Upper lobe of left lung (tissue), 4 donors: ENCODE results near the gene NAA60.

ENCODE experiments used
- EP300 ChIP-seq, 4 donors: sonication (generic); formaldehyde crosslinking; IDR thresholded peaks; one replicate each; pipeline ENCODE4 v1.5.1; 2017; ENCODE audit warnings: antibody characterized with exemption in 4 of 4, control low read depth in 2 of 4
- POLR2A ChIP-seq, 4 donors: fragments of 450-650 bp; IDR thresholded peaks; one replicate each; pipeline ENCODE4 v1.5.1; 2016 to 2017; ENCODE audit warnings: antibody characterized with exemption in 4 of 4, mild to moderate bottlenecking in 2 of 4
- POLR2AphosphoS5 ChIP-seq, 2 donors: sonication (generic); formaldehyde crosslinking; IDR thresholded peaks; one replicate each; pipeline ENCODE4 v1.5.1; 2017; ENCODE audit warnings: antibody characterized with exemption in 2 of 2
- TF ChIP-seq, protein P1 (sequence below), 6 experiments: fragments of 450-650 bp in 4 of 6; fragments of 200-600 bp in 2 of 6; sonication (generic) in 2 of 6; IDR thresholded peaks; one replicate each; pipeline ENCODE4 v1.5.1; 2016 to 2019; ENCODE audit warnings: antibody characterized with exemption in 6 of 6

DNA sequence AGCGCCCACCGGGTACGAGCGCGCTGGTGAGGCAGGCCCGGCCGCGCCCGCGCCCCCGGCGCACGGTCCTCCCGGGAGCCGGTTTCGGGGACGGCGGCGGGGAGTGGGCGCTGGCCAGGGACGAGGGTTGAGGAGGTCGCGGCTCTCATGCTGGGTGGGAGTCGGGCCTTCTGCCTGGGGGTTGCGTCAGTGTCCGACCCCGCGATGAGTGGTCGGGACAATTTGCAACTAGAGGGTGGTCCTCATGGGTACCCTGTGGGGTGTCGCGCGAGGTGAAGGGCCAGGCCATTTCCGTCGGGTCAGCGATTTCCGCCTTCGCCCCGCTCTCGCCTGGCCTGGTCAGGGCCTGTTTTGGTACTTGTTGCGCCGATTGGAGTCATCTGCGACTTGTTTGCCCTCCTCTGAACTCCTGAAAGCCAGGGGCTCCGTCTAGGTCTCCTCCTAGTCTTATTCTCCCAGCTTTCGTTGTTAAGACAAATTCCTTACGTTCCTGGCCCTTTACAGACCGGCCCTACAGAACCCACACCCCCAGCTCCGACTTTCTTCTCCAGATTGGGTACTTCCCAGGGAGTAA lies 14.9 kb downstream of the NAA60 start:
- TF ChIP-seq POLR2A (IDR thresholded peaks at IDR 0.05): no peak
- TF ChIP-seq, protein P1, sequence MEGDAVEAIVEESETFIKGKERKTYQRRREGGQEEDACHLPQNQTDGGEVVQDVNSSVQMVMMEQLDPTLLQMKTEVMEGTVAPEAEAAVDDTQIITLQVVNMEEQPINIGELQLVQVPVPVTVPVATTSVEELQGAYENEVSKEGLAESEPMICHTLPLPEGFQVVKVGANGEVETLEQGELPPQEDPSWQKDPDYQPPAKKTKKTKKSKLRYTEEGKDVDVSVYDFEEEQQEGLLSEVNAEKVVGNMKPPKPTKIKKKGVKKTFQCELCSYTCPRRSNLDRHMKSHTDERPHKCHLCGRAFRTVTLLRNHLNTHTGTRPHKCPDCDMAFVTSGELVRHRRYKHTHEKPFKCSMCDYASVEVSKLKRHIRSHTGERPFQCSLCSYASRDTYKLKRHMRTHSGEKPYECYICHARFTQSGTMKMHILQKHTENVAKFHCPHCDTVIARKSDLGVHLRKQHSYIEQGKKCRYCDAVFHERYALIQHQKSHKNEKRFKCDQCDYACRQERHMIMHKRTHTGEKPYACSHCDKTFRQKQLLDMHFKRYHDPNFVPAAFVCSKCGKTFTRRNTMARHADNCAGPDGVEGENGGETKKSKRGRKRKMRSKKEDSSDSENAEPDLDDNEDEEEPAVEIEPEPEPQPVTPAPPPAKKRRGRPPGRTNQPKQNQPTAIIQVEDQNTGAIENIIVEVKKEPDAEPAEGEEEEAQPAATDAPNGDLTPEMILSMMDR (IDR thresholded peaks at IDR 0.05): no peak
- no peak for TF ChIP-seq POLR2AphosphoS5 (IDR thresholded peaks at IDR 0.05)
- no peak for TF ChIP-seq EP300 (IDR thresholded peaks at IDR 0.05)
